PC-9 (cell line): ENCODE data around the gene TFPI2.

Source experiments
- EZH2 ChIP-seq: fragments of 200-600 bp; sonication (generic); IDR thresholded peaks from 2 replicates; pipeline ENCODE4 v1.8.0; 2017; ENCODE audit warnings: antibody characterized with exemption, low read depth
- TF ChIP-seq, protein P1 (sequence below): fragments of 200-600 bp; sonication (generic); conservative IDR thresholded peaks from 2 replicates; pipeline ENCODE4 v1.6.1; 2017; ENCODE audit warnings: mixed run types, antibody characterized with exemption, mild to moderate bottlenecking, moderate library complexity

DNA sequence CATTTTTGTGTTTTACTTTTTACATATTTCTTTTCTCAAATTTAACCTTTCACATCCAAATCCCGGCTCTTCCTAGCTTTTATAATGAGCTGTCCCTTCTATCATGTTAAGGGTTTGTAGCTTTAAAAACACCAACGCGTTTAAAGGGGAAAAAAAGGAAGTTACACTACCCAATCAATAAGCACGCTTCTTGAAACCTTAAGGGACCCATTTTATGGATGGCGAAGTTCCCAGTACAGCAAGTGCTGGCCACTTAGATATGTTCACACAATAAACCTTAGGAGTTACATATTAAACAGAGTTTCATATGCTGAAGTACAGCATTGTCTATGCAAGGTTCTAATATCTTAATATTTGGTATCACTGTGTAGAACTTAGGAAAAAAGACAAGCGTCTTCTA, 32.7 kb upstream of the TFPI2 start:
- TF ChIP-seq, protein P1, sequence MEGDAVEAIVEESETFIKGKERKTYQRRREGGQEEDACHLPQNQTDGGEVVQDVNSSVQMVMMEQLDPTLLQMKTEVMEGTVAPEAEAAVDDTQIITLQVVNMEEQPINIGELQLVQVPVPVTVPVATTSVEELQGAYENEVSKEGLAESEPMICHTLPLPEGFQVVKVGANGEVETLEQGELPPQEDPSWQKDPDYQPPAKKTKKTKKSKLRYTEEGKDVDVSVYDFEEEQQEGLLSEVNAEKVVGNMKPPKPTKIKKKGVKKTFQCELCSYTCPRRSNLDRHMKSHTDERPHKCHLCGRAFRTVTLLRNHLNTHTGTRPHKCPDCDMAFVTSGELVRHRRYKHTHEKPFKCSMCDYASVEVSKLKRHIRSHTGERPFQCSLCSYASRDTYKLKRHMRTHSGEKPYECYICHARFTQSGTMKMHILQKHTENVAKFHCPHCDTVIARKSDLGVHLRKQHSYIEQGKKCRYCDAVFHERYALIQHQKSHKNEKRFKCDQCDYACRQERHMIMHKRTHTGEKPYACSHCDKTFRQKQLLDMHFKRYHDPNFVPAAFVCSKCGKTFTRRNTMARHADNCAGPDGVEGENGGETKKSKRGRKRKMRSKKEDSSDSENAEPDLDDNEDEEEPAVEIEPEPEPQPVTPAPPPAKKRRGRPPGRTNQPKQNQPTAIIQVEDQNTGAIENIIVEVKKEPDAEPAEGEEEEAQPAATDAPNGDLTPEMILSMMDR = no peak
- TF ChIP-seq EZH2 = no peak
